ENCODE results near the gene SERINC2. TPM values are rescaled to one million over a fixed set of nuclear protein-coding genes. Genes with fewer than 3 reads are reported as not detected.

The SERINC2 gene
- total RNA-seq = 237 TPM

GRCh38 chr1:31412732-31413404 lies at the start of gene SERINC2:
SERINC2 (plus strand) TSS chr1:31413213; CDS start chr1:31413266, 53 bp downstream.
- DNase-seq (ENCODE audit: low spot score) = no peak

- DNase-seq (ENCODE audit: low spot score) = no peak
Observed at GRCh38 chr1:31364561-31365250, 48.3 kb upstream of the SERINC2 start.

DNA sequence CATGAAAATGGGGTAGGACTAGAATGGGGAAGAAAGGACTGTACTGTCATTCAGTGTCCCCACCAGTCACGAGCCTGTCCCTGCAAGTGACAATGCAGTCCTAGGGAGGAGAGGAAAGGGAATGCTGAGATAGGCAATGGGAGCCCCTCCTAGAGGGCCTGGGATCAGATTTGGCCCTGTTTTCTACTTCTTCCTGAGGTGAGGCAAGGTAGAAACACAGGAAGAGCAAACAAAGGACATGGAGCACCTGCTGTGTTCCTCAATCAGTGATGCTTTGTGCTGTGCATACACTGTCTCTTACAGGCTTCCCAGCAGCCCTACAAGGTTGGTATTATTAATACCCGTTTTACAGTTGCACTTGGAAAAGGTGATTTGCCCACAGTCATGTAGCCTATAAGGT lies 46.2 kb upstream of the SERINC2 start:
- no peak for DNase-seq (ENCODE audit: low spot score)

GRCh38 chr1:31368611-31369107 lies 44.4 kb upstream of the SERINC2 start:
- no peak for DNase-seq (ENCODE audit: low spot score)

DNA sequence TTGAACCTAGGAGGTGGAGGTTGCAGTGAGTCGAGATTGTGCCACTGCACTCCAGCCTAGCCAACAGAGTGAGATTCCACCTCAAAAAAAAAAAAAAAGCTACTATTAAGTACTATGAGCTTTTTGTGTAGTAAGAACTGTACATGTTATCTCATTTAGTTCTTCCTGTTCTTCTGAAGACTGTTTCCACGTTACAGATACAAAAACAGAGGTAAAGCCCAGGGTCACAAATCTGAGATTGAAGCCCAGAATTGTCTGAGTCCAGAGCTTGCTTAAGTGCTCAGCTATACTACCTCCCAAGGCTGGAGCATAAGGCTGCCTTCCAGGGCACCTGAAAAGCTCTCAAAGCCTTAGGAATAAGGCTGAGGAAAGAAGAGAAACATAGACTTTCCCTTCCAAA lies 43.0 kb upstream of the SERINC2 start:
- no peak for DNase-seq (ENCODE audit: low spot score)

DNA sequence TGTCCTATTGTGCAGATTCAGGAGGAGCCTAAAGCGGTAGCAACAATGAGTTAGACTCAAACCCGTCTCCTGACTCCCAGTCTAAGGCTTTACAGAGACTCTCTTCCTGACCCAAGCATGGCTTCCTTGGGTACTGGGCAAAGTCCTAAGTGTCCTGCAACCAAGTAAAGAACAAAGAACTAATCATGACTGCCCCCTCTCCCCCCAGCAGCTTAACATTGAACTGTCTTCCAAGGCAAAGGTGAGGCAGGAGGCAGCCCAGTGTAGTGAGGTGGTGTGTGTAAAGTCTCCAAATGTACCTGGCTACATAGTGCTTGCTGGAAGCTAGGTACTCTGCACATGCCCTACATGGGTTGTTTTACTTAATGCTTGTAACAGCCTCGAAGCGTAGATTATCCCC lies 42.4 kb upstream of the SERINC2 start:
- DNase-seq (ENCODE audit: low spot score) = no peak

DNA sequence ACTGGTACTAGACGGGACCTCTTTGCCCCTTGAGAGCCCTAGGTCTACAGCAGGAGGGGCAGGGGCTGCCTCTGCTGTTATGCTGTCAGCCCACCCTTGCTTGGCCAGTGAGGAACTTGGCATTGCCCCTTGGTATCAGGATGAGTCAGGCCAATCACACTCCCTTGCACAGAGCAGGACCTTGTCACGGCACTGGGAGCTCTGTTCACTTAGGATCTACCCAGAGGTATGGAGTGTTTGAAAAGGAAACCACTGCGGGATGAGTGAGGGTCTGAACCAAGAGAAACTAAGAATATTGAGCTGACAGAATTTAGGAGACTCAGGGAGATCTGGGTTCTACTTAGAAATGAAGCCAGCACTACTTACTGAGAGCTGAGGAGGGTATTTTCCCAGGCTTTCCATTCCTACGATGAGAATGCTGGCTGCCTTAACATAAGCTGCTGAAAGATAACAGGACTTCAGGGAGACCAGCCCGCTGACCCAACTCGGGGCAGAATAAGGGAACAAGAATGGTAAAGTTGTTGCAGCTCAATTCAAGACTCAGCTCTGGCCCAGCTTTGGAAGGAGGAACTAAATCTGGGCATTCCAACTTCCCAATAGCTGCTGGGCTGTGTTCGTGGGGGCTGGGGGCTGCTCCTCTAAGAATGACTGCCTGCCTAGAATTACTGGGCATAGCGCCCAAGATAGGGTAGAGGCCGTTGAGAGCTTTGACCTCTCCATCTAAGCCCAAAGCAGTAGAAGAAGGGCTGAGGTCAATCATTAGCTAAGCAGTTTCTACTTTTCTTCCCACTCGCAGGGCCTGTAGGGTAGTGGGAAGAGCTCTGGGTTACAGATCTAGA lies 41.7 kb upstream of the SERINC2 start:
- DNase-seq (ENCODE audit: low spot score) = no peak

DNA sequence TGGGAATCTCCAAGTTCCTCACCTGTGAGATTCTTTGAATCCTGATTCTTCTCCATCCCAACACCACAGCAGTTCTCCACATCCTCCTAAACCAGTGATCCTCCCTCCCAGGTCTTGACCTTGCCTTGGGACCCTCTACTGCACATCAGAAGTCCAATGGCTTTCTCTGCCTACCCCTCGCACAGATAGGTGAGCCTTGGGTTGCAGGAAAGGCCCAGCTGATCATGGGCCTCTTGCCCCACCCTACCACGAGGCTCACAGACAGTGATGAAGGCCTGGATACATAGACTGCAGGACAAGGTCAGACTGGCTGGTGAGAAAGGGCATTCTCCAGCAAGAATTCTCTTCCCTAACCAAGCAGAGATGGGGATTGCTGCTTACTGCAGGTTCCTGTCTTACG lies 41.0 kb upstream of the SERINC2 start:
- no peak for DNase-seq (ENCODE audit: low spot score)

- no peak for DNase-seq (ENCODE audit: low spot score)
Observed at GRCh38 chr1:31372751-31373055, 40.3 kb upstream of the SERINC2 start.

DNA sequence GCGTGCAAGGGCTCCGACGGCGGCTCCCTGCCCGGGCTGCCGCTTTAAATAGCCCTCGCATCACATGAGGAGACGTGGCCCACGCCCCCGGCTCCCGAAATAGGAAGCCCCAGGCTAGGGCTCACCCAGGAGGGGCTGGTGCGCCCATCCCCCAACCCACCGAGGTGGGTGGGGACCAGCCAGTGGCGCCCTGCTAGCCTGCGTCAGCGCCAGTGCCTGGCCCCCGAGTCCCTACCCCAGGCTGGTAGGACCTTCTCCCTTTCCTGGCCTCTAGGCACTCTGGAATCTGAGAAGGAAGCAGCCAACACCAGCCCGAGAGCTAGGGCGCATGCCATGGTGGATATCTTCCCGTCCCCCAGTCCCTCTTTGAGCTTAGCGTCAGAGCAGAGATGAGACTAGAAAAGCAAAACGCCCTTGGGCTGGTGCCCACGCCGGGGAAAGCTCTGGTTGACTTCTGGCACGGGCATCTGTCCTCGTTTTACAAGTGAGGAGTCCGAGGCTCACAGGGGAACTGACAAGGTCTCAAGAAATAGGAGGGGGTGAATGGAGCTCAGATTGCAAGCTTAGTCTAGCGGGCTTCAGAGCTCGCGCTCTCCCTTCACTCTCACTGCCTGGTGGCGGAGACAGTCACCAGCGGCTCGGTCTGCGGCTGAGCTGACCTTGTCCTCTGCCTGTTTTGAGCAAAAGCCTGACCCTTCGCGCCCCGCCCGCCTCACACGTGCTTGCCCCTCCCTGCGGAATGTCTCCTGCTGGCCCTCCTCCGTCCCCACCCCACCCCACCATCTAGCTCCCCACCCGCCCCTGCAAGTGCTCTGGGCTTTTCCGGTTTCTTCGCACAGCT lies 39.7 kb upstream of the SERINC2 start, which contains the start of gene FABP3:
Gene FABP3 (minus strand): TSS at position 21 of the 841 bp plus-strand sequence. CDS start 62 bp downstream, outside the sequence.
- DNase-seq (ENCODE audit: low spot score) = peak; percentile 85

DNA sequence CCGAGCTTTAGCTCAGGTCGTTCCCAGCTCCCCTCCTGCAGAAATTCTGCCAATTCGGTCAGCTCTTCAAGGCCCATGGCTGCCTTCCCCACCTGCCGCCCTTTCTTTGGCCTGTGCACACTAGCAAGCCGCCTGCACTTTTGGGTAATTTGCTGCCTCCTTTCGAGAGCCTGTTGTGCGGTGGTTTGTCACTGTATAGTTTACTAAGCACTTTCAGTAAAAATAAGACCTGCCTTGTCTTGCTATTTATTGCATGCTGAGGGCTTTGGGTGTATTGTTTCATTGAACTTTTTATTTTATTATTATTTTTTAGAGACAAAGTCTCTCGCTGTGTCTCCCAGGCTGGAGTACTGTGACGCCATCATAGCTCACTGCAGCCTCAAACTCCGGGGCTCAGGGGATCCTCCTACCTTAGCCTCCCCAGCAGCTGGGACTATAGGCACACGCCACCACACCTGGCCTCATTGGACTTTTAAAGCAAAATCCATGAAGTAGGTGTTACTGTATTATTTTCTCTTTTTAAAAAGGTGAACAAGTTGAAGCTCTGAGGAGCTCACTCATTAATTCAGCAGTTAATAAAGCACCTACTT lies 39.0 kb upstream of the SERINC2 start:
- DNase-seq (ENCODE audit: low spot score) = no peak

DNA sequence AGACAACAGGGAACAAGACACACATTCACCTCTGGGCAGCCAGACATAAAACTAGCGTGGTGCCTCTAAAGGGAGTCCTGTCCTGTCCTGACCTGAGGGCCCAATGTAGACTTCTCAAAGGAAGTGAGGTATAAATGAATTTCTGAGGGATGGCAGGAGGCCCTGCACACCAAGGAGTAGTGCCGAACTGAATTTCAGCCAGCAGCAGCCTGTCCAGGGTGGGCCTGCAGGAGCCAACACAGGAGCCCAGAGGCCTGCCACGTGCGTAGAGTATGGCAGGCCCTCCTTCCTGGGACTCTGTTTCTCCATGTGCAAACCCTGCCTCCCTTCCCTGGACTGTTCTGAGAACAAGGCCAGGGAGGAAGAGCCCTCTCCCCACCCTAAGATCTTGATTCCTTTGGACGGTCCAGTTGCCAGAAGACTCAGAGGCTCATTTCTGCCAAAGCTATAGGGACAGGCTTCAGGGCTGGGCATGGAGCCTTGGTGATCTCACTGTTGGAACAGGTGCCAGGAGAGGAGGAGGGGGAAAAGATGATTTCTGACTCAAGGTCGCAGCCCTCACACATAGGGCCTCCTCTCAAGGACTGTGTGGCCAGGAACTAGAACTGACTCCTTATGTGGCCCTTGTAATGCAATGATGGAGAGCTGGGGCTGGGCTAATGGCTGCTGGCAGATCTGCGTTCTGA lies 38.4 kb upstream of the SERINC2 start:
- DNase-seq (ENCODE audit: low spot score) = no peak

DNA sequence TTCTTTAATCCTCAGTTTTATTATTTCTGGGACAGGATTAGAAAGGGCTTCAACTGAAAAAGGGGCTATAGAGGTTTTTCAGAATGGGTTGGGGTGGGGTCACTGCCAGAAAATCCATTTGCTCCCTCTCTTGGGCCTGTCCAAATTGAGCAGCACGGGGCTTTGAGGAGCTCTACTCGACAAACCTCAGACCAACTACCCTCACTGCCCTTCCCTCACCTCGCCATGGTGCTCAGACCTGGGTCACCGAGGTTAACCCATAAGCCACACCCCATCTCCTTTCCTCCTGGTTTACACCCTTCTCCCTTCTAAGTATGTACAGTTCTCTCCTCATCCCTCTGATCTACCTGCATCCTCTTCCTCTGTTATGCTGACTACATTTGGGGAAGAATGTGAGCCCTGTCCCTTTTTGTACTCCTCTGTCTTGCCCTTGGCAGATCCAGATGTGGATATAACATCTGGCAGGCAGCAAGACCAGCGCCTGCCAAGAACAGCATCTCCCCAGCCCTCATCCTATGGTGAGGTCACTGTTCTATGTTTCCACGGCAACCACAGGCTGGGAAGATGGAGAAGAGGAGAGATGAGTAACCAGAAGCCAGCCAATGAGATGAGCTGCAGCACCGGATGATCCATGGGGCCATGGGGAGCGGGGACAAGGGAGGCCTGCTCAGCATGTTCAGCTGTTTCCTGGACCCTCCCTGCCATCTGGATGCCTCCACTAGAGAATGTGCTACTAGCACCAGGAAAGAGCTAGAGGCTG lies 36.5 kb upstream of the SERINC2 start:
- DNase-seq (ENCODE audit: low spot score) = no peak

DNA sequence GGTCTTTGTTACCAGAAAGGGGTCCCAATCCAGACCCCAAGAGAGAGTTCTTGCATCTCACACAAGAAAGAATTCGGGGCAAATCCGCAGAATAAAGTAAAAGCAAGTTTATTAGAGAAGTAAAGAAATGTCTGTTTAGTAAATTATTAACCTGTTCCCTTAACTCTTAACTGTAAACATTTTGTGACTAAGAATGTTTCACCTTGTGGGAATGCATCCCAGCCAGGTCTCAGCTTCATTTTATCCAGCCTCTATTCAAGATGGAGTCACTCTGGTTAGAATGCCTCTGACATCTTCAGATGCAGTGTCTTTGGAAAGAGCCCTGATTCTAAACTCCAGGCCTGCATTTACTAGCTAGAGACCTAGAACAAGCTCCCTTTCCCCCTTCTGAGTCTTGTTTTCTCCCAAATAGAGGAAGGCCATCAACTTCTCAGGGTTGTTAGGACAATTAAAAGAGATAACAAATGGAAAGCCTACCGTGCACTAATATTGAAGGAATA lies 35.6 kb upstream of the SERINC2 start:
- DNase-seq (ENCODE audit: low spot score) = no peak

DNA sequence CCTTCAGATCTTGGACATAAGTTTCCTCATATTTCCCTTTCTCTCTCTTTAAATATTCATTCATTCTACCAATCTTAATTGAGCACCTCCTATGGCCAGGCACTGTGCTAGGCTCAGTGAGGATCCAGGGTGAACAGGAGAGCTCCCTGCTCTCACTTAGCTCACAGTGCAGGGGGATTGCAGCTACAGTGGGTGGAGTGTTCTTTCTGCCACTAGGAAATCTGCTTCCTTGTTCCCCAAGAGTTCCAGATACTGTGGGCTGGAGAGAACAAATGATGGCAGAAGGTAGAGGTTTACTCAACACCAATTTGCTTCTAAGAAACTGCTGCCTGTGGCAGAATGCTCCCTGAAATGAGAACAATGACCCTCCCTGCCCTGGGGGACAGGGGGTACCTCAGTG lies 35.0 kb upstream of the SERINC2 start:
- no peak for DNase-seq (ENCODE audit: low spot score)

GRCh38 chr1:31380181-31380580 lies 32.8 kb upstream of the SERINC2 start:
- no peak for DNase-seq (ENCODE audit: low spot score)

GRCh38 chr1:31381394-31382294 lies 31.4 kb upstream of the SERINC2 start:
- peak; percentile 65 for DNase-seq (ENCODE audit: low spot score)

- no peak for DNase-seq (ENCODE audit: low spot score)
Observed at GRCh38 chr1:31382379-31382989, 30.5 kb upstream of the SERINC2 start.
